Choroid plexus epithelial cell (primary cell): ENCODE results near the gene GRHPR.
A peak's percentile ranks its signal among the peaks of the same experiment; 100 is the strongest.
"Not testable (repeated sequence)": the region's sequence is repeated elsewhere in the genome, so short reads cannot be mapped to it uniquely, and the experiment has no call there.

Experiments used
- DNase-seq: peaks from one replicate; pipeline ENCODE4 v3.0.0-alpha.2; 2010; ENCODE audit warnings: low read depth
- H3K4me3 ChIP-seq: 2 replicates; pipeline ENCODE4 v1.5.1; 2011; ENCODE audit warnings: low read depth, mild to moderate bottlenecking, control low read depth, low read length, moderate library complexity
- TF ChIP-seq, protein P1 (sequence below): conservative IDR thresholded peaks from 2 replicates; pipeline ENCODE4 v1.5.1; 2011; ENCODE audit warnings: low read depth, mild to moderate bottlenecking, control low read depth, inconsistent platforms, low read length, moderate library complexity

GRHPR gene

DNA sequence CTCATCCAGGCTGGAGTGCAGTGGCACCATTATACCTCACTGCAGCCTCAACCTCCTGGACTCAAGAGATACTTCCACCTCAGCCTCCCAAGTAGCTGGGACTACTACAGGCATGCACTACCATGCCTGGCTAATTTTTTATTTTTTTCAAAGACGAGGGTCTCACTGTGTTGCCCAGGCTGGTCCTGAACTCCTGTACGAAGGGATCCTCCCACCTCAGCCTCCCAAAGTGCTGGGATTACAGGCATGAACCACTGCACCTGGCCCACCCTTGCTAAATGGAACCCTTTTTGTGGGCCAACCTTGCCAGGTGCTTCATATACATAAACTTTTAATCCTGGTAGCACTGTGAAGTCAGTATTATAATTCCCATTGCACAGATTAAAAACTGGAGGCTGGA lies 1.0 kb downstream of the GRHPR start:
- peak overlapping the region; percentile 89 for H3K4me3 ChIP-seq
- TF ChIP-seq, protein P1, sequence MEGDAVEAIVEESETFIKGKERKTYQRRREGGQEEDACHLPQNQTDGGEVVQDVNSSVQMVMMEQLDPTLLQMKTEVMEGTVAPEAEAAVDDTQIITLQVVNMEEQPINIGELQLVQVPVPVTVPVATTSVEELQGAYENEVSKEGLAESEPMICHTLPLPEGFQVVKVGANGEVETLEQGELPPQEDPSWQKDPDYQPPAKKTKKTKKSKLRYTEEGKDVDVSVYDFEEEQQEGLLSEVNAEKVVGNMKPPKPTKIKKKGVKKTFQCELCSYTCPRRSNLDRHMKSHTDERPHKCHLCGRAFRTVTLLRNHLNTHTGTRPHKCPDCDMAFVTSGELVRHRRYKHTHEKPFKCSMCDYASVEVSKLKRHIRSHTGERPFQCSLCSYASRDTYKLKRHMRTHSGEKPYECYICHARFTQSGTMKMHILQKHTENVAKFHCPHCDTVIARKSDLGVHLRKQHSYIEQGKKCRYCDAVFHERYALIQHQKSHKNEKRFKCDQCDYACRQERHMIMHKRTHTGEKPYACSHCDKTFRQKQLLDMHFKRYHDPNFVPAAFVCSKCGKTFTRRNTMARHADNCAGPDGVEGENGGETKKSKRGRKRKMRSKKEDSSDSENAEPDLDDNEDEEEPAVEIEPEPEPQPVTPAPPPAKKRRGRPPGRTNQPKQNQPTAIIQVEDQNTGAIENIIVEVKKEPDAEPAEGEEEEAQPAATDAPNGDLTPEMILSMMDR = no peak
- no peak for DNase-seq

DNA sequence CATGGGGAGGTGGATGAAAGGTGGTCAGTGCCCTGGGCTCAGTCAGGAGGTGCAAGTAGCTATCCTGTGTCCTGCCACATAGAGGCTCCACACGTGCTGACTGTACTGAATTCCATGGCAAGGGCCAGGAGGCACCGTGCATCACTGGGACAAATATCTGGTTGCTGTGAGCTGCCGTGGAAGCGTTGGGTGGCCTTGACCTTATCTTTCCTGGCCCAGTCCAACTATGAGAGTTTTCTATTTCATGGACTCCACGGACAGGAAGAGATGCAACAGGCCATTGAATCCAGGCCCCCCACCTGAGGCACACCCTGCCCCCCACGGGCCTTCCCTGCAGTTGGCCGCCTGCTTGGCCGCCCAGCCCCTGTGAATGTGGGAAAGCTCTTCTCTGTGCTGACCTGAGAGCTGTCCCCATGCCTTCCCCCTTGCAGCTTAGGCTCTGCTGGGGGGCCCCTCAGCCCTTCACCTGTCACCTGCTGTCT lies 1.7 kb downstream of the GRHPR start:
- TF ChIP-seq, protein P1 = no peak
- no peak overlapping the region for H3K4me3 ChIP-seq
- no peak for DNase-seq

DNA sequence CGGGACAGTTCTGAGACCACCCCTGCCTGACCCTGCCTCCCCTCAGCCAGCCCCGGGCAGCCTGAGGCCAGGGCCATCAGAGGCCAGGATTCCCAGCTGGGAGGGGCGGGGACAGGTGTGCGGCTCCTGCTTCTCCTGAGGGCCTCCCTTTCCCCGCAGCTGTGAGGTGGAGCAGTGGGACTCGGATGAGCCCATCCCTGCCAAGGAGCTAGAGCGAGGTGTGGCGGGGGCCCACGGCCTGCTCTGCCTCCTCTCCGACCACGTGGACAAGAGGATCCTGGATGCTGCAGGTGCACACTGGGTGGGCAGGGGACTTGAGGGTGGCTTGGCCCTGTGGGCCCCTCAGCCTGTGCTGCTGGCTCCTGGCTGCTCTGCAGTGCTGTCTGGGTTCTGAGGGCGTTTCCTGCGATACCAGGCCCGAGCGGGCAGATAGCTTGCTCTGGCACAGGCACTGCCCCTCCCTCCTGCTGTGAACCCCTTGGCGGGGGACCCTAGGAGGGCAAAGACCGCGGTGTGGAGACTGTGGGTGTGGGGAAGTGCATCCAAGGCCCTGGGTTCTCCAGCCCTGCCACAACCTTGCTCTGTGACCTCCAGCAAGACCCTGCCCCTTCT lies 2.3 kb downstream of the GRHPR start:
- TF ChIP-seq, protein P1 = no peak
- no peak overlapping the region for H3K4me3 ChIP-seq
- DNase-seq = no peak

DNA sequence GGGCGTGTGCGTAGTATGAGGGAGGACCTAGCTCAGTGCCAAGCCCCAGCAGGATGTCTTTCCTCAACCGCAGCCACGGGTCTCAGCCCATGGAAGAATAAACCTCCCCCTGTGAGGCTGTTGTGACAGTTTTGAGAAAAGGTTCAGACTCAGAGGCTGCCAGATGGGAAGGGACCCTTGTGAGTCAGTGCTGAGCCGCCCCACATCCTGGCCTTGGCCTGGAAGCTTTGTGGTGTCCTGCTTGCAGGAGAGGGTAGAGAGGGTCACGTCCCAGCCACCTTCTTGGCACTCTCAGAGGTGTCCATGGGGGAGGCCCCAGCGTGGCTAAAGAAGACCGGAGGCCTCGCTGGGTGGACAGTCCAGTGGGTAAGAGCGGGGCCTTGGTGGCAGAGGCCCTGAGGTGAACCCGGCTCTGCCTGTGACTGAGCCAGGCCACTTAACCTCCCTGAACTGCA lies 2.8 kb downstream of the GRHPR start:
- TF ChIP-seq, protein P1 = no peak
- no peak overlapping the region for H3K4me3 ChIP-seq
- DNase-seq = peak; percentile 79

DNA sequence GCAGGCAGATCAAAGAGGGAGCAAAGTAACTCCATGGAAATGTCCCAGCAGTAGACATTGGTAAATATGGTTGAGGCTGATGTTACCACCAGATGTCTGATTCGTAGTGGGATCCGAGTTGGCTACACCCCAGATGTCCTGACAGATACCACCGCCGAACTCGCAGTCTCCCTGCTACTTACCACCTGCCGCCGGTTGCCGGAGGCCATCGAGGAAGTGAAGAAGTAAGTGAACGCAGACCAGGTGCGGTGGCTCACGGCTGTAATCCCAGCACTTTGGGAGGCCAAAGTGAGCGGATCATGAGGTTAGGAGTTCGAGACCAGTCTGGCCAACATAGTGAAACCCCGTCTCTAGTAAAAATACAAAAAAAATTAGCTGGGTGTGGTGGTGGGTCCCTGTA lies 3.9 kb downstream of the GRHPR start:
- DNase-seq = not testable (repeated sequence)

DNA sequence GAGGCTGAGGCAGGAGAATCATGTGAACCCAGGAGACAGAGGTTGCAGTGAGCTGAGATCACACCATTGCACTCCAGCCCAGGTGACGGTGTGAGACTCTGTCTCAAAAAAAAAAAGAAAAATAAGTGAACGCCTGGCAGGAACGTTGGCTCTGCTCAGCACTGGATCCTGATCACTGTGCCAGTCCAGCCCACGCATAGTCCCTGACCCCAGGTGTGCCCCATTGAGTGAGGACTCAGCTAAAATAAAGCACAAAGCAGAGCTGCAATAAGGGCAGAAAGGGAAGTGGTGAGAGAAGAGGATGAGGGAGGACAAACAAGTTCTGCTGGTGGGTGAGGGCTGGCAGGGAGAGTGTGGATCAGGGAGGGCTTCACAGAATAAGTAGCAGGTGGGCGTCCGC lies 4.3 kb downstream of the GRHPR start:
- H3K4me3 ChIP-seq = no peak overlapping the region
- TF ChIP-seq, protein P1 = no peak
- no peak for DNase-seq

More for the DNA sequence above, 3.9 kb downstream of the GRHPR start:
- not testable (repeated sequence) for H3K4me3 ChIP-seq

DNA sequence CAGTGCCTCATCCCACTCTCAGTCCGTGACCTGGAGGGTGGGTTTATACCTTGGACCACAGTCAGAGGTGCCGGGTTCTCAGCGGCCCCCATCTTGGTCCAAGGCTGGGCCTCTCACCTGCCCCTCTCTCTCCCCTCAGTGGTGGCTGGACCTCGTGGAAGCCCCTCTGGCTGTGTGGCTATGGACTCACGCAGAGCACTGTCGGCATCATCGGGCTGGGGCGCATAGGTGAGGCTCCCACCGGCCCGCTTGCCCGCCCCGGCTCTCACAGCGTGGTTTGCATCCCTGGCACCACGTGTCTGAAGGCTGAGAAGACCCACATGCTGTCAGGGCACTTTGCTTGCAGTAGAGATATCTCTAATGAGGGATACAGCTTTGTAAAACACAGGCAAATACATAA lies 5.8 kb downstream of the GRHPR start:
- TF ChIP-seq, protein P1 = no peak
- H3K4me3 ChIP-seq = no peak overlapping the region
- DNase-seq = no peak
